Stimulated activated CD4-positive, alpha-beta T cell treated with anti-CD3 and anti-CD28 coated beads, Interleukin-4, amount 100 ng/mL, for 24 hours (primary cell): ENCODE data around the gene PHLPP1.
"Not testable (repeated sequence)": the region's sequence is repeated elsewhere in the genome, so short reads cannot be mapped to it uniquely, and the experiment has no call there.

Experiments
- DNase-seq: peaks from one replicate; pipeline ENCODE4 v3.0.0-alpha.2; 2020

PHLPP1 gene

GRCh38 chr18:62717925-62718800 lies 2.8 kb downstream of the PHLPP1 start:
- no peak for DNase-seq

- DNase-seq, result no peak
Measured at GRCh38 chr18:62720048-62720447, 4.7 kb downstream of the PHLPP1 start.

- DNase-seq, result no peak
Measured at GRCh38 chr18:62720766-62721613, 5.6 kb downstream of the PHLPP1 start.

- DNase-seq, result no peak
Measured at GRCh38 chr18:62721839-62722795, 6.8 kb downstream of the PHLPP1 start.

- no peak for DNase-seq
Measured at GRCh38 chr18:62723666-62724281, 8.4 kb downstream of the PHLPP1 start.

- DNase-seq, result no peak
Measured at GRCh38 chr18:62725896-62726295, 10.6 kb downstream of the PHLPP1 start.

- DNase-seq, result no peak
Measured at GRCh38 chr18:62728254-62728653, 12.9 kb downstream of the PHLPP1 start.

- no peak for DNase-seq
Measured at GRCh38 chr18:62729487-62730386, 14.4 kb downstream of the PHLPP1 start.

- DNase-seq, result no peak
Measured at GRCh38 chr18:62730941-62731340, 15.6 kb downstream of the PHLPP1 start.

- no peak for DNase-seq
Measured at GRCh38 chr18:62732617-62733016, 17.3 kb downstream of the PHLPP1 start.

GRCh38 chr18:62734290-62734689 lies 18.9 kb downstream of the PHLPP1 start:
- no peak for DNase-seq

GRCh38 chr18:62735387-62735786 lies 20.0 kb downstream of the PHLPP1 start:
- DNase-seq, result no peak

GRCh38 chr18:62736077-62736855 lies 20.9 kb downstream of the PHLPP1 start:
- no peak for DNase-seq

GRCh38 chr18:62737241-62737873 lies 22.0 kb downstream of the PHLPP1 start:
- DNase-seq, result no peak

GRCh38 chr18:62738639-62739038 lies 23.3 kb downstream of the PHLPP1 start:
- no peak for DNase-seq

- DNase-seq, result no peak
Measured at GRCh38 chr18:62739911-62740310, 24.6 kb downstream of the PHLPP1 start.

- DNase-seq, result not testable (repeated sequence)
Measured at GRCh38 chr18:62740650-62741049, 25.3 kb downstream of the PHLPP1 start.

GRCh38 chr18:62741118-62741566 lies 25.8 kb downstream of the PHLPP1 start:
- DNase-seq, result peak; percentile 14

- no peak for DNase-seq
Measured at GRCh38 chr18:62741584-62741983, 26.2 kb downstream of the PHLPP1 start.
